SJCRH30 (cell line): ENCODE data around the gene ATP1A1. TPM values are rescaled to one million over a fixed set of nuclear protein-coding genes. Genes with fewer than 3 reads are reported as not detected.

Source experiments
- DNase-seq, 2 experiments: peaks; one replicate each; pipeline ENCODE4 v3.0.0-alpha.2; 2015 to 2020
- H3K27ac ChIP-seq: fragments of 250-450 bp; sonication (Bioruptor Pico); 2 replicates; pipeline ENCODE4 v1.5.1; 2020; ENCODE audit warnings: mild to moderate bottlenecking, moderate library complexity
- H3K27me3 ChIP-seq: fragments of 250-450 bp; sonication (Bioruptor Pico); 2 replicates; pipeline ENCODE4 v1.5.1; 2020; ENCODE audit warnings: mild to moderate bottlenecking, moderate library complexity
- H3K36me3 ChIP-seq: fragments of 250-450 bp; sonication (Bioruptor Pico); 2 replicates; pipeline ENCODE4 v1.5.1; 2020; ENCODE audit warnings: mild to moderate bottlenecking, moderate library complexity
- H3K4me1 ChIP-seq: fragments of 250-450 bp; sonication (Bioruptor Pico); 2 replicates; pipeline ENCODE4 v1.5.1; 2020; ENCODE audit warnings: mild to moderate bottlenecking, moderate library complexity
- H3K4me3 ChIP-seq: fragments of 250-450 bp; sonication (Bioruptor Pico); 2 replicates; pipeline ENCODE4 v1.5.1; 2020; ENCODE audit warnings: mild to moderate bottlenecking, moderate library complexity
- H3K9me3 ChIP-seq: fragments of 250-450 bp; sonication (Bioruptor Pico); replicated peaks from 2 replicates; pipeline ENCODE4 v1.5.1; 2020; ENCODE audit warnings: mild to moderate bottlenecking, moderate library complexity
- total RNA-seq: library from RNA; depleted of rRNA; stranded (reverse); fragments of >200 nt; shearing (Covaris generic); gene quantifications from 2 replicates; pipeline ENCODE4 v1.2.3, GENCODE V29; 2014

Gene ATP1A1
- total RNA-seq, 1 experiment from 2014 or later = 112 TPM

DNA sequence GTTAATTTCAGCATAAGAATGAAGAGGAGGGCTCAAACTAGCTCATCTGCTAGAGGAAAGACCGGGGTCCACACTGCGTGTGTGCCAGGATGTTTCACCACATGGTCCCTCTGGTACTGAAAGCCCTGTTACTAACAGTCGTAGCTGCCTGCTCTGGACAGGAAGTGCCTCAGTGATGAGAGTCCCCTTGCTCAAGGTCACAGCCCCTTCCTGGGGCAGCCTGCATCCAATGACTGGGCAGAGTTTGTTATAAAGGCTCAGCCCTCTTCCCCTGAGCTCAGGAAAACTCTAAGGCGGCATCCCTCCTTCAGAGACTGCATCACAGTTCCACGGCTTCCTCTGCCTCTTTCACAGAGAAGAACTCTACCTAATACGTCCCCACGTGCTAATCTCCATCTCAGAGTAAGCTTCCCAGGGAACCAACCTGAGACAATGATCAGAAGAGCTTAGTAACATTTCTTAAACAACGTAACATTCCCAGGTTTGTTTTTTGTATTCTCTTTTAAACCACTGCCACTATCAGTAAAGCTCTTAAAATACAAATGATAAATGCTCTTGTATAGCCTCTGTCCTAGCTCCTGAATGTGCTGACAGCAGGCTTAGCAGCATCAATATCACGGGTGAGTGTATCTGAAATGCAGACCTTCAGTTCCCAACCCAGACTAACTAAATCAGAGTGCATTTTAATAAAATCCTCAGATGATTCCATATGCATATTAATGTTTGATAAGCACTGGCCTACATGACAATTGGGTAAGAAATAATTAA is 38.0 kb upstream of the ATP1A1 start:
- Histone ChIP-seq H3K27ac (no peak overlapping the region), H3K36me3 (no peaks in the 10 kb centered on the region), H3K27me3 (no peaks in the 10 kb centered on the region), H3K4me1 (no peaks in the 10 kb centered on the region; the same call in 1 of the 2 replicates), H3K4me3 (no peak overlapping the region), H3K9me3 (no peaks in the 10 kb centered on the region)
- no peak for DNase-seq

DNA sequence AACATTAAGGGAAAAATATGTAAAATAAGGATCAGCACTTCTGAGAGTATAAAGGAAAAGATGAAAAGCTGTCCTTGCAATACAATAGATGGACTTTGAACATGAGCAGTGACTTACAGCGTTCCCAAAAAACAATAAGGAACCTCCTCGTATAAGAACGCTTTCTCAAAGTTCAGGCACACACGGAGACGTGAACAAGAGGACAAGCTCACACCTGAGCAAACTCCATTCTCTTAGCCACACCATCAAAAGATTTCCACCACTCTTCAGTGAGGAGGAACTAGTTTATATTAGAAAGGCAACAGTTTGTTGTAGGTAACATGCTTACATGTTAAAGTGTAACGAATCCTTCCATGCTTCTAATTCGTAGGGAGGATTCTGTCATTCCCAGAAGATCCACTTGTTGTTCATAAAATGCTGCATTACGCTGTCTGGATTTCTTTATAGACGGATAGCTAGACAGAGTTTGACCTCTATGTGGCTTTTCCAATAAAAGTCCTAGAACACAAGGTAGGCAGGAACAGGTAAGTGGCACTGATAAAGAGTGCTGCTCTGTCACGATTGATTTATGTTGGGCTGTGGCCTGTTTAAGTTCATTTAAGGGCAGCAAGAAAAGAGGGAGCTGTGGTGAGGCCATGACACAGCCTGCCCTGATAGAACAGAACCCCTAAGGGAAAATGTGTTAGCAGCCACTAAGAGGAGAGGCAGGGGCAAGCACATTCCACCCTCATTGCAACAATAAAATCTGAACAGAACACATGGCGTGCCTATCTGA is 37.0 kb upstream of the ATP1A1 start:
- H3K4me1 ChIP-seq = no peaks in the 10 kb centered on the region
- no peaks in the 10 kb centered on the region for H3K9me3 ChIP-seq
- H3K27ac ChIP-seq = no peak overlapping the region
- no peaks in the 10 kb centered on the region for H3K36me3 ChIP-seq
- no peaks in the 10 kb centered on the region for H3K27me3 ChIP-seq
- no peak overlapping the region for H3K4me3 ChIP-seq
- DNase-seq = no peak

DNA sequence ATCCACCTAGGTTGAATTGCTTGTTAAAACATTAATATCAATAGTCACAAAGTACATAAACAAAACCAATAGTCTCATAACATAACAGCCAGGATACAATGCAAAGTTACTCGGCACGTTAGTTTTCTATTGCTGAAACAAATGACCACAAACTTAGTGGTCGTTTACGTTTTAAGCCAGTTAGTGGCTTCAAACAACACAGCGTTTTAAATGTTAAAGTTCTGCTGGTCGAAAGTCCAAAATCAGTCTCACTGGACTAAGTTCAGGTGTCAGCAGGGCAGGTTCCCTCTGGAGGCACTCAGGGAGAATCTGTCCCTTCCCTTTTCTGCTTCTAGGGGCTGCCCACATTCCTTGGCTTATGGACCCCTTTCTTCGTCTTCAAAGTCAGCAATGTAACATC is 35.6 kb upstream of the ATP1A1 start:
- no peaks in the 10 kb centered on the region for H3K27me3 ChIP-seq
- no peak for DNase-seq
- no peak overlapping the region for H3K27ac ChIP-seq
- H3K9me3 ChIP-seq = no peaks in the 10 kb centered on the region
- H3K4me3 ChIP-seq = no peak overlapping the region
- no peaks in the 10 kb centered on the region for H3K36me3 ChIP-seq
- H3K4me1 ChIP-seq = no peaks in the 10 kb centered on the region

DNA sequence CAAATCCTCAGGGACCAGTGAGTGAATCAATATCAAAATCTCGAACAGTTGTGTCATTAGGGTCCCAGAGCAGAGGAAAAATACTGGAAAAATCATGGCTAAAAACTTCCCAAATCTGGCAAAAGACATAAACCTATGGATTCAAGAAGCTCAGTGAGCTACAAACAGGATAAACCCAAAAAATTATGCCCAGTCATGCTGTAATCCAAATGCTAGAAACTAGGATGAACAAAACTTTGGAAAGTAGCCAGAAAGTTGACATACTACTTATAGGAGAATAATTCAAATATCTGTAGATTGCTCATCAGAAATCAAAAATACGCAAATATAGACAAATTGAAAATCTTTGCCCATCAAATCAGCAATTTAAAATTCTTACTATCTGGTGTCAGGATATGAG is 34.6 kb upstream of the ATP1A1 start:
- no peaks in the 10 kb centered on the region for H3K9me3 ChIP-seq
- no peaks in the 10 kb centered on the region for H3K27me3 ChIP-seq
- no peaks in the 10 kb centered on the region for H3K4me1 ChIP-seq
- H3K4me3 ChIP-seq = no peak overlapping the region
- H3K36me3 ChIP-seq = no peaks in the 10 kb centered on the region
- DNase-seq = no peak
- no peak overlapping the region for H3K27ac ChIP-seq

DNA sequence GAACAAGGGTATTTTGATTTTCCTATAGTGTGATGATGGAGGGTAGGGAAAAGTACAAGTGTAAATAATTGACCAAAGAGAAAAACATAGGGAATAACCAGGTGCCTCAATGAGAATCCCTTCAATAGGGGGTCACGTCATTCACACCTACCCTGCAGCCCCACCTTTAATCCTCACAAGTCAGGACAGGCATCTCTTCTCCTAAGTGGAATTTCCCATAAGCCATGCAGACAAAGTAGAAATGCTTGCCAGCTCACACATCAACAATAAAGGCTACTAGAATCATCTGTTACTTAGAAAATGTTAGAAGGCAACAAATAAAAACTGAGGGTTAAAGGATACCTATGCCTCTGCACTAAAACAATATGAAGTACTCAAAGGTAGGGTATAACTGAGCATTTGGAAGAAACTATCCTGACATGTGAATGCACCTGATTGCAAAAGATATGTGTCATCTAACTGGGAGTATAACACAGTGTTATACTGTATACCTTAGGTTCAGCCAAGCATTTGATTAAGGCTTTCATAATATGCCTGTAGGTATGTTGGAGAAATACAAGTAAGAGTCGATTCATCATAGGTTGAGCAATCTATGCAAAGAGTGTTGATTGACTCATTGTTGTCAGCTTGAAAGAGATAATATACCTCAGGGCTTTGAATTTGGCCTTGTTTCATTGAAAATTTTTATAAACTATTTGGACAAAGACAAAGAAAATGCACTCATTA is 32.4 kb upstream of the ATP1A1 start:
- H3K4me1 ChIP-seq = no peaks in the 10 kb centered on the region
- DNase-seq = no peak
- no peaks in the 10 kb centered on the region for H3K9me3 ChIP-seq
- H3K27me3 ChIP-seq = no peaks in the 10 kb centered on the region
- no peak overlapping the region for H3K4me3 ChIP-seq
- no peak overlapping the region for H3K27ac ChIP-seq
- H3K36me3 ChIP-seq = no peaks in the 10 kb centered on the region

DNA sequence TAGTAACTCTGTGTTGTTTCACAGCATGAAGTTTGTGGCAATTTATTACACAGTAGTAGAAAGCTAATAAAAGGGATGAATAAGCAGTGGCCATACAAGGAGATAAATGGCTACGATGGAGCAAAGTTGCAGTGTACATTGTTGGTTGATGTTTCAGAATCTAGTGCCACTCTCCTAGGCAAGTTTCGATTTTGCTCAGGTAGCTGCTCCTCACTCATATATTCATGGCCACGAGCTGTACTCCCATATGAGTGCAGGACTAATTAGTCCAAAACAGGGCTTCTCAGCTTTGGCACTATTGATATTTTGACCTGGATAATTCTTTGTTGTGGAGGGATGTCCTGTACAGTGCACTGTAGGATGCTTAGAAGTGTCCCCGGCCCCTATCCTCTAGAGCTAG is 30.0 kb upstream of the ATP1A1 start:
- no peaks in the 10 kb centered on the region for H3K9me3 ChIP-seq
- H3K27me3 ChIP-seq = no peaks in the 10 kb centered on the region
- H3K36me3 ChIP-seq = no peaks in the 10 kb centered on the region
- no peak for DNase-seq
- H3K27ac ChIP-seq = no peak overlapping the region
- no peak overlapping the region for H3K4me3 ChIP-seq
- H3K4me1 ChIP-seq = no peaks in the 10 kb centered on the region

DNA sequence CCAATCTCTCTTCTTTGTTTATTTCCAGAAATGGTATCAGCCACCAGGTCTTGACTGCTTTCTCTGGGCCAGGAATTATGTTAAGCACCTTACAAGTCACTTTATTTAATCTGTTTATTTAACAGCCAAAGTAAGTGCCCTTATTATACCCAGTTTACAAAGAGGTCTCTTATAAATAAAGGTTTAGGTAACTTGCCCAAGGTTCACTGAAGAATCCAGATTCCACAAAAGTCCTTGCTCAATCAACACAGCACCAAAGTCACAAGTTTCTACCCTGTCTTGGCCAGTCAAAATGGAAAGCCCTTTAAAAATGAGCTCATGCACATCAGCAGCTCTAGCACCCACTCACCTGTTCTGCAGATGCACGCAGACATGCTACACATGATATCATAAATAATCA is 28.0 kb upstream of the ATP1A1 start:
- Histone ChIP-seq H3K36me3 (no peaks in the 10 kb centered on the region), H3K4me3 (no peak overlapping the region), H3K9me3 (no peaks in the 10 kb centered on the region), H3K27ac (no peak overlapping the region), H3K4me1 (no peaks in the 10 kb centered on the region), H3K27me3 (no peaks in the 10 kb centered on the region)
- no peak for DNase-seq

DNA sequence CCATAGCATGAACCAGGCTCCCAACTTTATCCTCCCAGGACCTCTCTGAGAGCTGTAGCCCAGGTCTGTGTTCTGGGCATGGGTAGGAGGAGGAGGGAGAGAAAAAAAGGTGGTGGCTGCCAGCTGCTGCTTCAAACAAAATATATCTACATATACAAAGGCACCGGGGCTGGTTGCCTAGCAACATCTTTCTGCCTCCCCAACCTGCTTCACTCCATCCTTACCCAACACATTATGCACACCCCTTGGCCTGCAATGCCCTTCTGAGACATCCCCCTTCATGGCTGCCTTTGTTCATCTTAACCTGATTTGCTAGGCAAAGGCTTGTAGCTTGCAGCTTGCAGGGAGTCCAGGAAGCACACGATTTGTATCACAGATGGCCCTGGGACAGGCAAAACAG is 27.2 kb upstream of the ATP1A1 start:
- Histone ChIP-seq H3K36me3 (no peaks in the 10 kb centered on the region), H3K4me3 (no peak overlapping the region), H3K4me1 (no peaks in the 10 kb centered on the region), H3K9me3 (no peaks in the 10 kb centered on the region), H3K27ac (no peak overlapping the region), H3K27me3 (no peaks in the 10 kb centered on the region)
- no peak for DNase-seq

DNA sequence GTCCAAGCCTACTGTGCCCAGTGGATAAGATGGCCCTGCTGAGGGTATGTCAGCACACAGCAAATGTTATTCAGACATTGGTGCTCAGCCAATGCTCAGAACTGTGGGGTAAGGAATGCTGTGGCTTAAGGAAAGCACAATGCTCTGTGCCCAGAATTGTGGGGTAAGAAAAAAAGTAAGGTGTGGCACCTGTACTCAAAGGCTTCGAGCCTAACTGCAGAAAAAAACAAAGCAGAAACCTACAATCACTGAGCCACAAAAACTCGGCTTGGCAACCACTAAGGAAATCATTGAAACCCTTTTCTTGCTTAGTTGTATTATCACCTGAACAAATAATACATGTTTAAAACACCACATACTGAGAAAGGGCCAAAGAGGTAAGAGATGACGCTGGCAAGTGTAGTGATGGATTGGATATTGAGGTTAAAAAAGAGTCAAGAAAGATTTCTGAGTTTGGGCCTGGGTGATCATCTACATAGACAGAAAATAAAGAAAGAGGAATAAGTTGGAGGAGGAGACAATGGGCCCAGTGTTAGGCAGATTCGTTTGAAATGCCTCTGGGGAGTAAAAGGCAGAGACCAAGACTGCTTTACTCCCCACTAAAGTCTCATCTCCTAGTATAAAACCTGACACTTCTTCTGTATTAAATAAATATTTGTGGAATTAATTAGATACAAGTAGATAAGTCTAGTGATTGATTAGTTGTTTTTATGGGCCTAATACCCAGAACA is 25.9 kb upstream of the ATP1A1 start:
- Histone ChIP-seq H3K27ac (no peak overlapping the region), H3K36me3 (no peaks in the 10 kb centered on the region), H3K4me1 (no peaks in the 10 kb centered on the region), H3K27me3 (no peaks in the 10 kb centered on the region), H3K4me3 (no peak overlapping the region), H3K9me3 (no peaks in the 10 kb centered on the region)
- no peak for DNase-seq

DNA sequence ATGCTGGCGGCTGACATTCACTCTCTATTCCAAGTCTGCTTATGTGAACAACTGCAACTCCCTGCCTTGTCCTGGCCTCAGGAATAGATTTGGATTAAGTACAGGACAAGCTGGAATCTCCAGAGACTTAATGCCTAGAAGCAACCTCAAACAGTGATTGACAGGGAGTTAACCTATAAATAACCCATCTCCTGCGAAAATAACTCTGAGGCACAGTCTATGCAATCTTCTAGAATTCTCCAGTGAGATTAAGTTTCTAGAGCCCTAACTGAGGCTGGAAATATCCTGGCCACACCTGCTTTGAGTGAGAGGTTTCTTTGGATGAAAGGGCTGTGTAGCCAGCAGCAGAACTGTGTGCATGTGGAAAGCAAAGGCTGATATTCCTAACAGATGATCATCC is 25.3 kb upstream of the ATP1A1 start:
- Histone ChIP-seq H3K36me3 (no peaks in the 10 kb centered on the region), H3K4me3 (no peak overlapping the region), H3K9me3 (no peaks in the 10 kb centered on the region), H3K4me1 (no peaks in the 10 kb centered on the region), H3K27me3 (no peaks in the 10 kb centered on the region), H3K27ac (no peak overlapping the region)
- DNase-seq = no peak

DNA sequence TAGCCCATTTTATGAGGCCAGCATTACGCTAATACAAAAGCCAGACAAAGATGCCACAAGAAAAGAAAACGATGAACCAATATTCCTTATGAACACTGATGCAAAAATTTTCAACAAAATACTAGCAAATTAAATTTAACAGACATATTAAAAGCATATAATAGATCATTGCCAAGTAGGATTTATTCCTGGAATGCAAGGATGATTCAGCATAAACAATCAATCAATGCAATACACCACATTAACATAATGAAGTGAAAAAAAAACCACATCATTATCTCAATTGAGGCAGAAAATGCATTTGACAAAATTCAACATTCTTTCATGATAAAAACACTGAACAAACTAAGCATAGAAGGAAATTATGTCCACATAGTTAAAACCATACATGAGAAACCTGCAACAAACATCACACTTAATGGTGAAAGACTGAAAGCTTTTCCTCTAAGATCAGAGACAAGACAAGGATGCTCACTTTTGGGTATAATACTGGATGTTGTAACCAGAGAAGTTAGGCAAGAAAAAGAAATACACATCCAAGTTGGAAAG is 22.9 kb upstream of the ATP1A1 start:
- DNase-seq = no peak
- H3K36me3 ChIP-seq = no peaks in the 10 kb centered on the region
- H3K9me3 ChIP-seq = no peaks in the 10 kb centered on the region
- no peak overlapping the region for H3K4me3 ChIP-seq
- no peaks in the 10 kb centered on the region for H3K4me1 ChIP-seq
- no peaks in the 10 kb centered on the region for H3K27me3 ChIP-seq
- no peak overlapping the region for H3K27ac ChIP-seq

DNA sequence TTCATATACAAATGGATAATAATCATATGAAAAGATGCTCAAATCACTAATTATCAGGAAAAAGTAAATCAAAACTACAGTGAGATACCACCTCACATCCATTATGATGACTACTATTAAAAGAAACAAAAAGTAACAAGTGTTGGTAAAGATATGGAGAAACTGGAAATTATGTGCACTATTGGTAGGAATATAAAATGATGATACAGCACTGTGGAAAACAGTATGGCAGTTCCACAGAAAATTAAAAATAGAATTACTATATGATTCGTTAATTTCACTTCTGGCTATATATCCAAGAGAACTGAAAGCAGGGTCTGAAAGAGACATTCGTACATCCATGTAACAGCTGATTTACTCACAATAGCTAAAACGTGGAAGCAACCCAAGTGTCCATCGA is 21.1 kb upstream of the ATP1A1 start:
- no peak overlapping the region for H3K27ac ChIP-seq
- no peaks in the 10 kb centered on the region for H3K4me1 ChIP-seq
- DNase-seq = no peak
- H3K27me3 ChIP-seq = no peaks in the 10 kb centered on the region
- no peaks in the 10 kb centered on the region for H3K9me3 ChIP-seq
- H3K36me3 ChIP-seq = no peaks in the 10 kb centered on the region
- H3K4me3 ChIP-seq = no peak overlapping the region

DNA sequence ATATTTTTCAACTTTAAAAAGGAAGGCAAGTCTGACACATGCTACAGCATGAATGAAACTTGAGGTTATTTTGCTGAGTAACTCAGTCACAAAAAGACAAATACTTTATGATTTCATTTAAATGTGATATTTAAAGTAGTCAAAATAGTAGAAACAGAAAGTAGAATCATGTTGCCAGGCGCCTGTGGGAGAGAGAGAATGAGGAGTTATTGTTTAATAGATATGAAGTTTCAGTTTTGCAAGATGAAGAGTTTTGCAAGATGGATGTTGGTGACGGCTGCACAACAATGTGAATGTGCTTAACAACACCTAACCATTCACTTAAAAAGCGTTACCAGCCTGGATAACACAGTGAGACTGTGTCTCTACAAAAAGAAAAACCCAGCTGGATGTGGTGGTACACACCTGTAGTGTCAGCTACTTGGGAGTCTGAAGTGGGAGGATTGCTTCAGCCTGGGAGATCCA is 20.7 kb upstream of the ATP1A1 start:
- no peak overlapping the region for H3K4me3 ChIP-seq
- DNase-seq = no peak
- H3K27ac ChIP-seq = no peak overlapping the region
- H3K4me1 ChIP-seq = no peaks in the 10 kb centered on the region
- no peaks in the 10 kb centered on the region for H3K9me3 ChIP-seq
- no peaks in the 10 kb centered on the region for H3K27me3 ChIP-seq
- H3K36me3 ChIP-seq = no peaks in the 10 kb centered on the region

DNA sequence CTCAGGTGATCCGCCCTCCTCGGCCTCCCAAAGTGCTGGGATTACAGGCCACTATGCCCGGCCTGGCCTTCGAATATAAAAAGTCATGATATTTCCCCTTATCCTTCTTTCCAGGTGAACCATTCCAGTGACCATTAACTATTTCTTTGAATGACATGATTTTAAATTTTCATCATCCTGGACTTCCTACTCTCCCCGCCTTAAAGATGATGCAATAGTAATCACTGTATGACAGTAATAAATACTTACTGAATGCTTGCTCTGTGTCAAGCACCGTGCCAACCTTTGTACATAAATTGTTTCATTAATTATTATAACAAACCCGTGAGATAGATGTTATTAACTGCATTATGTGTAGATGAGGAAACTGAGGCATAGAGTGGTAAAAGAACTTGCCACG is 19.9 kb upstream of the ATP1A1 start:
- no peaks in the 10 kb centered on the region for H3K4me1 ChIP-seq
- H3K9me3 ChIP-seq = no peaks in the 10 kb centered on the region
- no peak for DNase-seq
- no peak overlapping the region for H3K4me3 ChIP-seq
- no peaks in the 10 kb centered on the region for H3K27me3 ChIP-seq
- H3K36me3 ChIP-seq = no peaks in the 10 kb centered on the region
- H3K27ac ChIP-seq = no peak overlapping the region
